ENCODE measurements around the gene UMODL1.
"Not testable (repeated sequence)": the region's sequence is repeated elsewhere in the genome, so short reads cannot be mapped to it uniquely, and the experiment has no call there.

UMODL1 gene

DNA sequence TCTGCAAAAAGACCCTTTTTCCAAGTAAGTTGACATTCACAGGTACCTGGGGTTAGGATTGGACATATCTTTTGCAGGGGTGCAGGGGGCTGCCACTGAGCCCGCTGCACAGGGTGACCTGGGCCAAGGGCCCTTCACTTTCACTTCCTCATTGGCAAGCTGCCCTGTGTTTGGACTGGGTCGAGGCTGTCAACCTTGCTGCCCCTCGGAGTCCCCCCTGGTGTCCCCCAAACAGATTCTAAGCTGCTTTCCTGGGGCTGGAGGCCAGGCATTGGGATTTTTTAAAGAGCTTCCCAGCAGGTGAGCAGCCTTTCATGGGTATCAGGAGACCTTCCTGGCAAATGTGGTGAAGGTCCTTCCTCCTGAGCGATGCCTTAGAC, 7.9 kb upstream of the UMODL1 start:
- TF ChIP-seq POLR2AphosphoS5 (IDR thresholded peaks at IDR 0.05; ENCODE audit: low read depth, low read length) (peak; percentile 34; the same call in 1 of the 2 replicates), TAF1 (IDR thresholded peaks at IDR 0.05; ENCODE audit: borderline replicate concordance, low read depth, low read length) (no peak), POLR2A (IDR thresholded peaks at IDR 0.05; ENCODE audit: low read depth, low read length) (0 out of 2 replicates have a peak, but pooled peaks have one; percentile 9)
- DNase-seq (ENCODE audit: insufficient read length) (no peak), FAIRE-seq (no peak)

DNA sequence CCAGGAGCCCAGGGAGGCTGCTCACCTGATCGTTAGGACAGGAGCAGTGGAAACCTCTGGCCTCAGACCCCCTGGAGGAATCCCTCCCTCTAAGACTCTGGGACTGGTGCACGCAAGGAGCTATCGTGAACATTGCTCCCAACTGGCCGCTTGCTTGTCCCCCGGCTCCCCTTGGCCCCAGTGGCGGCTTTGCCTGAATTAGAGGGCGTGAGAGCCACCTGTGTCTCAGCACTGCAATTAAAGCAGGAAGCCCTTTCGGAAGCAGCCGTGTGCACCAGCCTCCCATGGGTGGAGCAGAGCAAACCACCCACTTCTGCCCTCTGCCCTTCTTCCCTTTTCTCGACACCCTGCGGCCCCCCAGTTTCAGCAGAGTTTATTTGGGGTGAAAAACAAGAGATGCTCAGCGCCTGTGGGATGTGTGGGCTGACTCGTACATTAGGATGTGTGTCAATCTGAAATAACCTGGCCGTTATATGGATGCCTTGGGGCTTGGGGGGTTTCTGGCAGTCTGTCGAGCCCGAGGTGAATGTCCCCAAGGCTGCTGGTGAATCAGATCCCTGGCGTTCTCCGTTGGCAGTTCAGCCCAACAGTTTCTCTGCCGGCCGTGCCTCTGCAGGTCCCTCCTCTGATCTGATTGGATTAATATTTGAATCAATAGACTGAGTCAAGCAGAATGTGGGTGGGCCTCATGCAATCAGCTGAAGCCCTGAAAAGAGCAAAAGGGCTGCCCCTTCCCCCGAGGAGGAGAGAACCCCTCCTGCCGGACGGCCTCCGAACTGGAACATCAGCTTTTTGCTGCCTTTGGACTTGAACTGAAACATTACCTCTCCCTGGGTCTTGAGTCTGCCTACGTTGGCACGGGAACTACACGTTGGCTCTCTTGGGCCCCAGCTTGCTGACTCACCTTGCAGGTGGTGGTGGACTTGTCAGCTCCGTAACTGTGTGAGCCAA, 7.3 kb upstream of the UMODL1 start:
- FAIRE-seq, result no peak
- DNase-seq (ENCODE audit: insufficient read length), result peak; percentile 50
- TF ChIP-seq POLR2A (IDR thresholded peaks at IDR 0.05; ENCODE audit: low read depth, low read length), result no peak
- TF ChIP-seq TAF1 (IDR thresholded peaks at IDR 0.05; ENCODE audit: borderline replicate concordance, low read depth, low read length), result no peak

DNA sequence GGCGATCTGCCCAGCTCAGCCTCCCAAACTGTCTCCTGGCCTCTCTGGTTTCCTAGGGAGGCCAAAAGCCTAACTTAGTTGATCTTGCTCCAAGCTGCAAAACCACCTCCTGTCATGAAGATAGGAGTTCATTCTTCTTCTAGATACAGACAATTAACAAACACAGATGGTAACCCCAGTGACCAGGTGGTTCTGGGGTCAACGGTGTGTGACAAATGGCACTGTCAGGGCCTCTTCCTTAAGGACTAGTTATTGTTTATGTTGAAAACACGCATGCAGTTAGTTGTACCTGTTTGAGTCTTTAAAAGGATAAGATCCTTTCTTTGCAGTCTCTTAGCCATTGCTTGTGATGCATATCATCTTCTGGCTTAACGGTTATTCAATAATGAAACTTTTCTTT, 4.6 kb upstream of the UMODL1 start:
- peak; percentile 33 for FAIRE-seq
- no peak for DNase-seq (ENCODE audit: insufficient read length)
- TF ChIP-seq POLR2A (IDR thresholded peaks at IDR 0.05; ENCODE audit: low read depth, low read length), result no peak
- no peak for TF ChIP-seq POLR2AphosphoS5 (IDR thresholded peaks at IDR 0.05; ENCODE audit: low read depth, low read length)
- TF ChIP-seq TAF1 (IDR thresholded peaks at IDR 0.05; ENCODE audit: borderline replicate concordance, low read depth, low read length), result no peak

DNA sequence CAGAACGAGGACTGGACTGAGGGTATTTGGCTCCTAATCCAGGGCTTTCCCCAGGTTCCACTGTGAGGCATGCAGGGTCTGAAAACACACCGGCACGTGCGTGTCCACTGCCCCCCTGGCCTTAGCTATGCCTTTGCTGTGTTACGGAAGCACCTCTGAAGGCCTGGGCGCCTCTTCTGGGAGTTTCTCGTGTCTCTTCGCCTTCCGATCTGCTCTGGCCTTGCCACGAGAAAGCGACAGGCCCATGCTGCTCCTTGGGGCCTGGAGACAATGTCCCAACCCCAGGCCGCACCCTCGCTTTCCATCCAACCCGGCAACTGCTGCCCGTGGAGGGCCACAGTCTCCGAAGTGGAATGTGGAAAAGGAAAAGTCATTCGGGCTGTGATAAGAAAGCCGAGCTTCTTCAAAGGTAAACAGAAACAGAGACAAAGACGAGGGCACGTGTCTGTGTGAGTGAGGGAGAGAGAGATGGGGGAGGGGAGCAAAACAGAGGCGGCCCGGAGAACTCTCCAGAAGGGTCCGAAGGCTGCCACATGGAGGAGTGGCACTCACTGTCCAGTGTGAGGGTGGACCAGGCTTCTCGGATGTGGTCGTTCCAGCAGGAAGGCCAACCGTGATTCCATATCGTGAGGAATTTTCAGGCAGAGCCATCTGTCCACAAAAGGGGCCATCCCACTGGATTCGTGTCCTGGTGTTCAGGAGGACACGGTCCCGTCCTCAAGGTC, 3.4 kb upstream of the UMODL1 start:
- TF ChIP-seq POLR2AphosphoS5 (IDR thresholded peaks at IDR 0.05; ENCODE audit: low read depth, low read length) (no peak), TAF1 (IDR thresholded peaks at IDR 0.05; ENCODE audit: borderline replicate concordance, low read depth, low read length) (no peak), POLR2A (IDR thresholded peaks at IDR 0.05; ENCODE audit: low read depth, low read length) (no peak)
- no peak for DNase-seq (ENCODE audit: insufficient read length)
- FAIRE-seq, result no peak

DNA sequence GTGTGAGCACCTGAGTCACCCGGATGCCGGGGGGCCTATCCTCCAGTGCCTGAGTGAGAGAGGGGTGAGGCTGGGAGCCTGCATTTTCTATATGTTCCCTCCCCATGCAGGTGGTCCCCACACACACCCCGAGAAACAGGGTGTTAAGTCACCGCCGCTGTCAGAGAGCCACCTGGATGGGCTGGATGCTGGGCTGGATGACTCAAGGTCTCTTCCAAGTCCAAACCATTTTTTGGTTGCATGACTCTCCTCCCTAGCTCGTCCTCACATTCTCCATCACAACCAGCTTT, 2.9 kb upstream of the UMODL1 start:
- TF ChIP-seq POLR2A (IDR thresholded peaks at IDR 0.05; ENCODE audit: low read depth, low read length) (no peak), TAF1 (IDR thresholded peaks at IDR 0.05; ENCODE audit: borderline replicate concordance, low read depth, low read length) (no peak), POLR2AphosphoS5 (IDR thresholded peaks at IDR 0.05; ENCODE audit: low read depth, low read length) (no peak)
- DNase-seq (ENCODE audit: insufficient read length) (no peak), FAIRE-seq (no peak)

DNA sequence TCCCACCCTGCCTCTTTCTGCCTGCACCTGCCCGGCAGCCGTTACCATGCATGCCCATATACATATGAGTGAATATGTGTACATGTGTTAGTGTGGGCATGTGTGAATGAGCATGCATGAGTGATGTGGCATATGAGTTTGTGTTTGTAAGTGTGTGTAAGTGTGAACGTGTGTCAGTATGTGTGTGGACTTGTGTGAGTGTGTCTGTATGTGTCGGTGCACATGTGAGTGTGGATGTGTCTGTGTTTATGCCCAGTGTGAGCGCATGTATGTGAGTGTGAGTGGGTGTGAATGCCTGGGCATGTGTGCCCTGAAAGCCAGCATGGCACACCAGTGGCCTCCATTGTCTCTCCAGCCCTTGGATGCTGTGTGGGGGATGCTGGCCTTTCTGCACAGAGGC, 2.5 kb upstream of the UMODL1 start:
- TF ChIP-seq TAF1 (IDR thresholded peaks at IDR 0.05; ENCODE audit: borderline replicate concordance, low read depth, low read length) (no peak), POLR2AphosphoS5 (IDR thresholded peaks at IDR 0.05; ENCODE audit: low read depth, low read length) (no peak)
- DNase-seq (ENCODE audit: insufficient read length) (no peak), FAIRE-seq (no peak)

DNA sequence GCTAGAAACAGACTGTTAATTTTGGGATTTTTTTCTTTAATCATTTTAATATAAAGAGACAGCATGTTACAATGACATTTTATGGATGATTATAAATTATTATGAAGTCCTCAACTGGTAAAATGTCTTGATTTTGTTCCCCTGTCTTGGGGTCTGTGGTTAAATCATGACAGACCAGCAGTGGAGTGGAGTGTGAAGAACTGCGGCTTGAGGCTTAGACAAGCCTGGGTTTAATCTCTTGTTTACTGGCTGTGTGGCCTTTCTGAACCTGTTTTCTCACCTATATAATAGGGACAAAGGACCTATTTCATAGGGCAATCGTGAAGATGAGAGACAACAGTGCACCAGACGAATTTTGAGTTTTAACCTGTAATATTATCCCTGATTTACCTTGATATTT, 1.8 kb upstream of the UMODL1 start:
- TF ChIP-seq POLR2AphosphoS5 (IDR thresholded peaks at IDR 0.05; ENCODE audit: low read depth, low read length), result no peak
- TF ChIP-seq POLR2A (IDR thresholded peaks at IDR 0.05; ENCODE audit: low read depth, low read length), result no peak
- no peak for TF ChIP-seq TAF1 (IDR thresholded peaks at IDR 0.05; ENCODE audit: borderline replicate concordance, low read depth, low read length)
- no peak for DNase-seq (ENCODE audit: insufficient read length)
- no peak for FAIRE-seq

DNA sequence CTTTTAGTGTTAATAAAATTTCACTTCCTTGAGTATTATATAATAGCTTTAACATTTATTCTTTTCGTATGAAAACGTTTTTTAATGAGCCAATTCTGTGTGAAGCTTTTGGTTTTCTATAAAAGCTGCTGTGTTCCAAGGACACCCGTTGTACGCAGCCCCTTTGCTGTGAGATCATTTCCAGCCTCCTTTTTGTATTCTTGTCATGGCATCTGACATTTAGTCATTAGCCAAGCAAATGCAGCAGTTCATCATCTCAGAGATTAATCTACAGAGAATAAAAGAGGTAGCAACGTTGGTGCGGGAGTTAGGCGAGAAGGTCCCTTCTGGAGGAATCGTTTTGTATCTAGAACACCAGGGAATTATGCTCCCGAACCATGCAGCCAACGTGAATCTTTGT, 1.3 kb upstream of the UMODL1 start:
- DNase-seq (ENCODE audit: insufficient read length) (no peak), FAIRE-seq (no peak)
- TF ChIP-seq POLR2A (IDR thresholded peaks at IDR 0.05; ENCODE audit: low read depth, low read length) (no peak), TAF1 (IDR thresholded peaks at IDR 0.05; ENCODE audit: borderline replicate concordance, low read depth, low read length) (no peak), POLR2AphosphoS5 (IDR thresholded peaks at IDR 0.05; ENCODE audit: low read depth, low read length) (no peak)

DNA sequence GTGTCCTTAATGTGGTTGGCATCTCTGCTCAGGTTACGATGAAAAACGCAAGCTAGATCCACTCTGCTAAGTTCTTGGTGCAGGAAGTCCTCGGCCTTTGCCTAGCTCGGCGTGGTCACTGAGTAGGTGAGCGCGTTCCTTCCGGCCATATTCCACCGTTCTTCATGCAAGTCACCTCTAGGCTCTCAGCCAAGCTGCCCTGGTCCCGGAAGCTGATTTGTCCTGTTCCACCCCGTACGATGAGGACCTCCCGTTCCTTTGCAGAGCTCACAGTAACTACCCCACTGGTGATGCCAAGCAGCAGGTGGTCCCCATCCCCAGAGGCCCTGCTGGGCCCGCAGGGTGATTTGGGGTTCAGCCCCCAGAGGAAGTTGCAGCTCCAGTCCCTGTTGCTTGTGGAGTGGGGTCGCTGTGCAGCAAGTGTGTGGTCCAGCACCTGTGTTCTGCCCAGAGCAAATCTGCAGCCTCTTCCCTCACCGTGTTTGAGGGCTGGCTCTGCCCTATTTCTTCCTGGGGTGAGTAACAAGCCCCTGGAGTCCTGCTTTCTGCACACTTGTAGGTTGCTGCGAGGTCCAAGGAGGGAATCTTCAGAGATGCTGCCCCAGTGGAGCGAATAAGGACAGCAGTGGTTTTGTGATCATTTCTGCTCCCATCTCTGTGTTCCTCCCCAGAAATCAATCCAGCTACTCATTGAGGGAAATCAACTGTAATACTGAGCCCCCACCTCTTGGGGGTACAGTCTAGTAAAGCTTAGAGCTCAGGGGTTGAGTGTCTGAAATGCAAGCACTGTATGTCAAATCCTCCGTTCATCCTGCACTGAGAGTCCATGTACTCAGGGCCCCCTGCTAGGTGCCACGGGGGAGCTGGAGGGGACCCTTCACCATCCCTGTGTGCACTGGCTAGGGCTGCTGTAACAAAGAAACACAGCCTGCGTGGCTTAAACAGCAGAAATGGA, 2.3 kb downstream of the UMODL1 start:
- no peak for FAIRE-seq
- TF ChIP-seq TAF1 (IDR thresholded peaks at IDR 0.05; ENCODE audit: borderline replicate concordance, low read depth, low read length), result no peak
- TF ChIP-seq POLR2AphosphoS5 (IDR thresholded peaks at IDR 0.05; ENCODE audit: low read depth, low read length), result no peak
- no peak for TF ChIP-seq POLR2A (IDR thresholded peaks at IDR 0.05; ENCODE audit: low read depth, low read length)
- DNase-seq (ENCODE audit: insufficient read length), result no peak

DNA sequence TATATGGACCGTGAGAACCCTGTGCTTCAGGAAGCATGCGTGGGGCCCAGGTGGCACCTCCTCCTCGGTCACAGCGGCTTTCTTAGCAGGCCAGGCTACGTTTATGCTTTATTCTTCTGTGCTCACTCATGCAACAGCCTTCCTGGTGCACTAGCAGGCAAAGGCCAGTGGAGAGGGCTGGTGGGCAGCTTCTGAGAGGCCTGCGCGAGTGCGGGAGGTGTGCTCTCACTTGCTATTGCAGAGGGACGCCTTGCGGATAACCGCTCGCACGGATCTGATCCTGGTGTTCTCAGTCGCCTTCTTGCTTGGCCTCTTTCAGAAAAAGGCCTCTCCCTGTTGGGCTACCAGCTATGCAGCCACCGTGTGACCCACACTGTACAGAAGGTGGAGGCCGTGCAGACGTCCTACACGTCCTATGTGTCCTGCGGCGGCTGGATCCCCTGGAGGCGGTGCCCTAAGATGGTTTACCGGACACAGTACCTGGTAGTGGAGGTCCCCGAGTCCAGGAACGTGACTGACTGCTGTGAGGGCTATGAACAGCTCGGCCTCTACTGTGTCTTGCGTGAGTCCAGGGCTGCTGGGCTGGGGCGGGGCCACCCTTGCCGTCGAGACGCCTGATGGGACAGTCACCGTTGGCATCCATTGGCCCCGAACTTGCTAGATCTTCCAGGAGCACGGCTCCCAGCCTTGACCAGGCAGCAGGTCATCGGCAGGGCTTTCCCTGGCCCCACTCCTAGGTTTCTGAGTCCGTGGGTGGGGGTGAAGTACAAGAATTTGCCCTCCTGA, 4.8 kb downstream of the UMODL1 start:
- FAIRE-seq, result no peak
- no peak for DNase-seq (ENCODE audit: insufficient read length)
- TF ChIP-seq POLR2AphosphoS5 (IDR thresholded peaks at IDR 0.05; ENCODE audit: low read depth, low read length) (no peak), TAF1 (IDR thresholded peaks at IDR 0.05; ENCODE audit: borderline replicate concordance, low read depth, low read length) (no peak), POLR2A (IDR thresholded peaks at IDR 0.05; ENCODE audit: low read depth, low read length) (no peak)

DNA sequence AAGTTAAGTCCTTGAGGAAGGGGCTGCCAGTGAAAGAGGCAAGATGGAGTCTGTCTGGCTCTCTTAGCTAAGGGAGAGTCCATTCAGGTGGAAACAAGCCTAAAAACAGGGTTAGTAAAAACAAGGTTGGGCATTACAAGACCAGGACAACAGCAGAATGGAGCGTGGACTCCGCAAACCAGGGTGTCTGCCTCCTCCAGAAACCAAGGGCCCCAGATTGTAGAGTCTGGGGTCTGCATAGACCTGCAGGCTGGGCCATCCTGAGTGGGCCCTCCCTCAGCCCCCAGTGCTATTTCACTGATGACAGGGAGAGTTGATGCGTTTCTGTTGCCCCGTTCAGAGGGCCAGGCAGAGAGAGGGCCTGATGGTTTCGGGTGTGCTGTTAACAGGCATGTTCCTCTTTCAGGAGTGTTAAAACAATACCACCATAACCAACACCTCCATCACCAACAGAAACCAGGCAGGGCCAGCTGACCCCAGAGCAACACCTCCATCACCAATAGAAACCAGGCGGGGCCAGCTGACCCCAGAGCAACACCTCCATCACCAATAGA, 6.6 kb downstream of the UMODL1 start:
- DNase-seq (ENCODE audit: insufficient read length) (peak; percentile 55), FAIRE-seq (peak; percentile 89)

DNA sequence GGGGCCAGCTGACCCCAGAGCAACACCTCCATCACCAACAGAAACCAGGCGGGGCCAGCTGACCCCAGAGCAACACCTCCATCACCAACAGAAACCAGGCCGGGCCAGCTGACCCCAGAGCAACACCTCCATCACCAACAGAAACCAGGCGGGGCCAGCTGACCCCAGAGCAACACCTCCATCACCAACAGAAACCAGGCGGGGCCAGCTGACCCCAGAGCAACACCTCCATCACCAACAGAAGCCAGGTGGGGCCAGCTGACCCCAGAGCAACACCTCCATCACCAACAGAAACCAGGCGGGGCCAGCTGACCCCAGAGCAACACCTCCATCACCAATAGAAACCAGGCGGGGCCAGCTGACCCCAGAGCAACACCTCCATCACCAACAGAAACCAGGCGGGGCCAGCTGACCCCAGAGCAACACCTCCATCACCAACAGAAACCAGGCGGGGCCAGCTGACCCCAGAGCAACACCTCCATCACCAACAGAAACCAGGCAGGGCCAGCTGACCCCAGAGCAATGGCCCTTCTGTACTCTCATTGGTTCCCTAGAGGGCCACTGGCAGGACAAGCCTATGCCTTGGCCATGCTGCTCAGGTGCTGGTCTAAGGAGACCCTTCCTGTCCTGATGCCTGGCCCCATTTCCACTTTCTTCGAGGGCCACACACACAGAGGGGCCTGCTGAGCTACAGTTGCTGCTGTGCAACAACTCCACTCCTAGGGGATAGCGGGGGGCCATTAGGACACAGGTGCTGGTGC, 7.3 kb downstream of the UMODL1 start:
- FAIRE-seq; DNase-seq (ENCODE audit: insufficient read length): not testable (repeated sequence)

All from GM12892 (cell line).